Mesothelial cell of epicardium (in vitro differentiated cells): Measurements from ENCODE around the gene SMIM38. TPM values are rescaled to one million over a fixed set of nuclear protein-coding genes. Genes with fewer than 3 reads are reported as not detected.

ENCODE experiments used
- DNase-seq, 2 experiments: peaks; one replicate each; pipeline ENCODE4 v3.0.0; 2021; ENCODE audit warnings: low spot score in 2 of 2; ENCODE audit not compliant: unreplicated experiment in 2 of 2
- H3K27ac Mint-ChIP-seq: 2 replicates; pipeline ENCODE4 v1.8.0; 2021; ENCODE audit warnings: mixed read lengths
- H3K27me3 Mint-ChIP-seq: 2 replicates; pipeline ENCODE4 v1.8.0; 2021; ENCODE audit warnings: low read depth, mixed read lengths
- H3K36me3 Mint-ChIP-seq: 2 replicates; pipeline ENCODE4 v1.8.0; 2021; ENCODE audit warnings: mixed read lengths
- H3K4me1 Mint-ChIP-seq: 2 replicates; pipeline ENCODE4 v1.8.0; 2021; ENCODE audit warnings: mixed read lengths
- H3K4me3 Mint-ChIP-seq: 2 replicates; pipeline ENCODE4 v1.8.0; 2021; ENCODE audit warnings: mild to moderate bottlenecking, moderate library complexity, mixed read lengths
- H3K9me3 Mint-ChIP-seq: 2 replicates; pipeline ENCODE4 v1.8.0; 2021; ENCODE audit warnings: mixed read lengths
- CTCF ChIP-seq: fragments of 200-600 bp; sonication (generic); IDR thresholded peaks from one replicate; pipeline ENCODE4 v1.5.0; 2021; ENCODE audit warnings: antibody characterized with exemption; ENCODE audit not compliant: unreplicated experiment
- total RNA-seq: library from RNA; stranded (reverse); gene quantifications from 3 replicates; pipeline ENCODE4 v1.2.1, GENCODE V29; 2021

The SMIM38 gene
- total RNA-seq, 1 donor from 2014 or later, result 2.5 TPM

DNA sequence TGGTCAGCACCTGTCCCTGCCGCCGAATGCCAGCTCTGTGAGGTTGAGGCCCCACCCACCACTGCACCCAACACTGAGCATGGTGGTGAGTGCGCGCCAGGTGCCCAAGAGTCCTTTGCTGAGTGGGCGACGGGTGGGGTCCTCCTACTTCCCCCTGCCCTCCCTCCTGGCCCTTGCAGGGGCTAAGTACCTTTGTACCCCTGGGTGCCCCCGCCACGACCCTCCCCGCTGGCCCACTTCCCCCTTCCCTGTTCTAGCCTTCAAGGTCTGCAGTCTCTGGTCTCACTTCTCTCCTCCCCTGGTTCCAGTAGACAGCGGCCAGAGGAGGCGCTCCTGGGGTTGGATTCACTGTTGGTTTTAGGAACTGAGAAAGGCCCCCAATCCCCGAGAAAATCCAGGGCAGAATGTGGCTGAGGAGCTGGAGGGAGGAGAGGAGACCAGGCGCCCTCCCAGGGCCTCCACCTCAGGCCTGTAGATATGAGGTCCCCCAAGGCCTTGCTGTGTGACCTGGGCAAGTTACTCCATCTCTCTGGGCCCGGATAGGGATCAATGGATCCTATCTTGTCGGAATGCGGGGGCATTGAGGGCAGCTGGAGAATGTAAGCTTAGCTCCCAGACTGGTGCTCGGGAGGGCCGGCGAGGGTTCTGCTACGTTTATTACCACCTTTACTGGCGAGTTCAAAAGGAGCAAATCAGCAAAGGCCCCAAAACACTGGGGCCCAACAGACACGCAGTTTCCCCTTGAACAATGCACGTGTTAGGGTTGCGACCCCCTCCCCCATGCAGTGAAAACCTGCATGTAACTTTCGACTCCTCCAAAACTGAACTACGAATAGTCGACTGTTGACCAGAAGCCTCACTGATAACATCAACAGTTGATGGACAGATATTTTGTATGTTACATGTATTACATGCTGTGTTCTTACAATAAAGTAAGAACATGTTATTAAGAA lies 31.9 kb upstream of the SMIM38 start:
- no peak for DNase-seq
- no peaks in the 10 kb centered on the region for H3K27me3 Mint-ChIP-seq
- H3K27ac Mint-ChIP-seq, result peak overlapping the region; percentile 64
- H3K4me3 Mint-ChIP-seq, result no peak overlapping the region
- peaks cover 16% of the 10 kb centered on the region for H3K9me3 Mint-ChIP-seq
- H3K4me1 Mint-ChIP-seq, result peaks cover 19% of the 10 kb centered on the region
- H3K36me3 Mint-ChIP-seq, result peaks cover 6% of the 10 kb centered on the region
- no peak for TF ChIP-seq CTCF

DNA sequence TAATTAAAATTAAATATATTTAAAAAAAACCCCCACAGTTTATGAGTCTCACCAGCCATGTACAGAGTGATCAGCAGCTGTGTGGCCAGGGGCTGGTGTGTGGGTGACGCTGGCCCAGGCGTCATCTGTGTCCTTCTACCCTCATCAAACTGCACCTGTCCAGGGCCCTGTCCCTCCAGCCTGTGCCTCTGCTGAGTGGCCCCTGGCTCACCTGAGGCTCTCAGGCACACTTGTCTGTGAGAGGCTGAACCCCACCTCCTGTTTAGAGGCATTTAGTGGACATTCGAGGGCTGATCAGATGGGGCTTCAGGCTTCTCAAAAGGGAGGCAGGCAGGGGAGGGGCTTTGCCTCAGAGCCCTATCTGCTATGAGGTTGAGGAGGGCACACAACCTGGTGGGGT lies 29.9 kb upstream of the SMIM38 start:
- no peak overlapping the region for H3K4me3 Mint-ChIP-seq
- DNase-seq, result no peak
- peaks cover 21% of the 10 kb centered on the region for H3K4me1 Mint-ChIP-seq
- TF ChIP-seq CTCF, result no peak
- peaks cover 12% of the 10 kb centered on the region for H3K9me3 Mint-ChIP-seq
- H3K36me3 Mint-ChIP-seq, result peaks cover 6% of the 10 kb centered on the region
- H3K27ac Mint-ChIP-seq, result no peak overlapping the region
- H3K27me3 Mint-ChIP-seq, result no peaks in the 10 kb centered on the region

- Mint-ChIP-seq H3K27ac (no peak overlapping the region), H3K36me3 (peaks cover 6% of the 10 kb centered on the region), H3K27me3 (no peaks in the 10 kb centered on the region), H3K9me3 (peaks cover 12% of the 10 kb centered on the region), H3K4me3 (no peak overlapping the region), H3K4me1 (peaks cover 22% of the 10 kb centered on the region)
- TF ChIP-seq CTCF, result no peak
- peak in 1 of 2 experiments; percentile 11 for DNase-seq
These were observed 29.4 kb upstream of the SMIM38 start for GRCh38 chr11:69126286-69126685.

DNA sequence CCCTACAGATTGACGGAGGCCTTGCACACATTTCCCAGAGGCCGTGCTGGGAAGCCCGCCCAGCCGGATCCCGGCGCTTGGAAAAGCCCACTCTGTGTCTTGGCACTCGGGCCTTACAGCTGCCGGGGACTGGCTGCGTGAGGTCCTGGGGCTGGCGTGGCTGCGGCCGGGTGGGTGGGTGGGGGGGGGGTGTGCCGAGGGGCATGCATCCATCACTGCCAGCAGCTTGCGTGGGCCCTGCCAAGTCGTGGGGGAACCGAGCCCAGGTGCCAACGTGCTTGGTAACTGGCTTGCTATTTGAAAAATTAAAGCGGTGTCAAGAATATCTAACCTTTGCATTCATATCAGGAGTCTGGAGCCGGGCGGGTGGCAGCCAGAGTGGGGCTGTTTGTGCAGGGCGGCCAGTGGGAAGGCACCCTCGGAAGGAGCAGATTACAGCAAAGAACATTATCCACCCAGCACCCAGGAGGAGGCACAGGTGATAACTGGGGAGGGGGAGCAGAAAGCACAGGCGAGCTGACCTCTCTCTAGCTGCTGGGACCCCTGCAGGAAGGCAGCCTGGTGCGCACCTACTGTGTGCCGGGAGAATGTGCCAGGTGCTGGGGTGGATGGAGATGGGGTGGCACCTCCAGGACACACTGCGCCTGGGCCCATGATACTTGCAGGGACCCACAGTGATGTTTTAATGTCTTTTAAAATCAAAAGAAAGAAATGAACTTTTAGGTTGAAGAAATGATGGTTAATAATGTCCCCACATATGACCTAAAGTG lies 28.5 kb upstream of the SMIM38 start:
- H3K27ac Mint-ChIP-seq, result no peak overlapping the region
- TF ChIP-seq CTCF, result no peak
- H3K36me3 Mint-ChIP-seq, result peaks cover 6% of the 10 kb centered on the region
- peaks cover 12% of the 10 kb centered on the region for H3K9me3 Mint-ChIP-seq
- H3K4me3 Mint-ChIP-seq, result no peak overlapping the region
- H3K27me3 Mint-ChIP-seq, result no peaks in the 10 kb centered on the region
- peaks cover 22% of the 10 kb centered on the region for H3K4me1 Mint-ChIP-seq
- peak in 1 of 2 experiments; percentile 13 for DNase-seq

DNA sequence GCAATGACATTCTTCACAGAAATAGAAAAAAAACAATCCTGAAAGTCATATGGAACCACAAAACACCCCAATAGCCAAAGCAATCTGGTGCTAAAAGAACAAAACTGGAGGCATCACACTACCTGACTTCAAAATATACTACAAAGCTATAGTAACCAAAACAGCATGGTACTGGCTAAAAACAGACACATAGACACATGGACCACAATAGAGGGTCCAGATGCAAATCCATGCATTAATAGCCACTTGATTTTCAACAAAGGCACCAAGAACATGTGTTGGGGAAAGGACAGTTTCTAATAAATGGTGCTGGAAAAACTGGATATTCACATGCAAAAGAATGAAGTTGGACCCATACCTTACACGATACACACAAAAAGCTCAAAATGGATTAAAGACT lies 27.9 kb upstream of the SMIM38 start:
- TF ChIP-seq CTCF, result no peak
- H3K27ac Mint-ChIP-seq, result no peak overlapping the region
- DNase-seq, result no peak

More for the DNA sequence above, 27.9 kb upstream of the SMIM38 start:
- Mint-ChIP-seq H3K9me3 (peaks cover 12% of the 10 kb centered on the region), H3K4me1 (peaks cover 16% of the 10 kb centered on the region), H3K4me3 (no peak overlapping the region), H3K27me3 (no peaks in the 10 kb centered on the region), H3K36me3 (peaks cover 6% of the 10 kb centered on the region)
